Measurements from ENCODE around the gene LILRA5. TPM values are rescaled to one million over a fixed set of nuclear protein-coding genes. Genes with fewer than 3 reads are reported as not detected.

Gene LILRA5
- total and polyA plus RNA-seq, 2 of the 8 experiments (the other 6 are each of a cell fraction or from before 2014, with no cell fraction given) = not detected

GRCh38 chr19:54311486-54311885 is 1.5 kb downstream of the LILRA5 start:
- ChIA-PET CTCF (ENCODE audit: partially characterized antibody) (no interaction called here), POLR2A (ENCODE audit: partially characterized antibody) (interaction anchor here (1.3 kb wide), 1 partner anchor 100 kb away, joined by 3 read pairs; no protein-coding TSS in a partner anchor)
- Histone ChIP-seq H3K23me2 (ENCODE audit: low read depth, low read length) (no peaks in the 10 kb centered on the region), H3K56ac (replicated peaks; ENCODE audit: insufficient read length, low read depth, low read length) (no peak overlapping the region), H4K8ac (ENCODE audit: extremely low read depth, insufficient read depth, low read length) (no peak overlapping the region), H2AFZ (ENCODE audit: low read length) (no peak overlapping the region), H3K4me2 (ENCODE audit: insufficient read depth in 1 of 2, low read depth in 2 of 2, low read length in 2 of 2) (no peak overlapping the region), H3K4ac (replicated peaks; ENCODE audit: insufficient read length, low read depth, low read length) (no peak overlapping the region), H3K36me3 (ENCODE audit: control insufficient read depth in 2 of 4, insufficient read depth in 4 of 4, low read length in 3 of 4) (no peaks in the 10 kb centered on the region), H2BK120ac (replicated peaks; ENCODE audit: low read depth, low read length) (no peak overlapping the region), H2BK20ac (ENCODE audit: low read length) (no peak overlapping the region), H3K9me3 (ENCODE audit: insufficient read depth in 2 of 2, low read depth in 1 of 2, low read length in 1 of 2) (no peaks in the 10 kb centered on the region), H3K14ac (ENCODE audit: insufficient read length) (no peak overlapping the region), H2BK5ac (ENCODE audit: low read depth, low read length) (no peak overlapping the region), H3K4me3 (ENCODE audit: extremely low read depth in 1 of 4, insufficient read depth in 2 of 4, low read depth in 3 of 4, low read length in 4 of 4) (no peak overlapping the region), H3K9ac (replicated peaks in 1 of 4; ENCODE audit: extremely low read depth in 1 of 4, low read depth in 3 of 4, low read length in 3 of 4) (no peak overlapping the region), H3K4me1 (replicated peaks in 1 of 4; ENCODE audit: control insufficient read depth in 3 of 4, insufficient read depth in 4 of 4, low read length in 3 of 4) (no peaks in the 10 kb centered on the region), H3K18ac (ENCODE audit: extremely low read depth, low read length) (no peak overlapping the region), H2BK12ac (ENCODE audit: low read depth, low read length) (no peak overlapping the region), H3K79me1 (ENCODE audit: low read depth, low read length) (no peaks in the 10 kb centered on the region), H4K5ac (ENCODE audit: insufficient read length, low read depth, low read length) (no peak overlapping the region), H3K79me2 (ENCODE audit: control insufficient read depth in 1 of 2, insufficient read depth in 2 of 2, low read length in 2 of 2) (no peaks in the 10 kb centered on the region), H3K27me3 (replicated peaks in 1 of 4; ENCODE audit: control insufficient read depth in 3 of 4, extremely low read depth in 1 of 4, insufficient read depth in 3 of 4, low read length in 3 of 4) (no peaks in the 10 kb centered on the region), H3K23ac (ENCODE audit: insufficient read length) (no peak overlapping the region), H2AK5ac (ENCODE audit: low read depth, low read length) (no peak overlapping the region), H2BK15ac (ENCODE audit: low read length) (no peak overlapping the region), H4K91ac (replicated peaks; ENCODE audit: insufficient read length, low read length) (no peak overlapping the region), H4K20me1 (replicated peaks in 1 of 2; ENCODE audit: control insufficient read depth in 1 of 2, insufficient read depth in 2 of 2, low read length in 2 of 2) (peaks cover 0 to 1% of the 10 kb centered on the region in 2 experiments), H3K27ac (ENCODE audit: low read depth, low read length) (no peak overlapping the region)
- FAIRE-seq = no peak
- no peak for DNase-seq (ENCODE audit: low read depth in 1 of 2, low spot score in 2 of 2)
- TF ChIP-seq CHD2 (IDR thresholded peaks at IDR 0.05; ENCODE audit: low read length) (no peak), CTCF (IDR thresholded peaks at IDR 0.05; ENCODE audit: control extremely low read depth in 1 of 3, insufficient read depth in 1 of 3, low read depth in 1 of 3, low read length in 3 of 3) (peak in 1 of 3 experiments; percentile 13; a peak in 1 of 4 replicates)
- WGBS, 2 experiments (ENCODE audit: extremely low coverage in 1 of 2, insufficient coverage in 1 of 2, insufficient read length in 1 of 2, insufficient replicate concordance in 2 of 2, low coverage in 1 of 2, low lambda C conversion rate in 2 of 2, missing lambda C conversion rate in 1 of 2) = 78% methylated on average over 5 of the region's 5 CpGs; no CpG with 5 or more reads in 1 of the 2 experiments

Data from H1 (cell line).